SK-N-SH (cell line): ENCODE measurements around the gene STK32C. TPM values are rescaled to one million over a fixed set of nuclear protein-coding genes. Genes with fewer than 3 reads are reported as not detected.

Source experiments
- CTCF ChIA-PET: fragments of 300-600, 350-600 bp; formaldehyde crosslinking; extraction: SDS; loops from one replicate; lab custom pipeline; 2021; lab: Yijun Ruan, JAX
- POLR2A ChIA-PET: fragments of 350-600 bp; sonication (Branson Sonifier 250); formaldehyde crosslinking; extraction: SDS; loops from one replicate; lab custom pipeline; 2020; ENCODE audit warnings: antibody characterized with exemption, inconsistent platforms; lab: Yijun Ruan, JAX
- DNase-seq: peaks from one replicate; pipeline ENCODE4 v3.0.0; 2012
- H2AFZ ChIP-seq: fragments of 200-600 bp; sonication (generic); 2 replicates; pipeline ENCODE4 v1.8.1; 2016; ENCODE audit warnings: antibody characterized with exemption, mild to moderate bottlenecking, low read depth
- H3F3A ChIP-seq: fragments of 200-600 bp; sonication (generic); replicated peaks from 2 replicates; pipeline ENCODE3; 2016; ENCODE audit warnings: antibody characterized with exemption, mild to moderate bottlenecking; ENCODE audit not compliant: insufficient read depth
- H3K27ac ChIP-seq, 2 experiments: fragments of 200-500 bp in 1 of 2; fragments of 200-600 bp in 1 of 2; sonication (Bioruptor generic) in 1 of 2; sonication (generic), shearing (Covaris generic) in 1 of 2; 2 replicates each; pipeline versions ENCODE4 v1.5.1 to v1.6.1; 2014 to 2016; ENCODE audit warnings: low read depth in 2 of 2, inconsistent platforms in 1 of 2, low read length in 1 of 2, mild to moderate bottlenecking in 1 of 2, mixed read lengths in 1 of 2
- H3K27me3 ChIP-seq: fragments of 200-600 bp; sonication (generic), shearing (Covaris generic); 2 replicates; pipeline ENCODE4 v1.6.1; 2016; ENCODE audit warnings: mixed run types; ENCODE audit not compliant: insufficient read depth
- H3K36me3 ChIP-seq, 2 experiments: fragments of 200-500 bp in 1 of 2; fragments of 200-600 bp in 1 of 2; sonication (Bioruptor generic) in 1 of 2; sonication (generic) in 1 of 2; replicated peaks in 1 of 2; 2 replicates each; pipeline versions ENCODE3 to v1.5.1; 2014 to 2016; ENCODE audit warnings: low read length in 1 of 2, mild to moderate bottlenecking in 1 of 2; ENCODE audit not compliant: insufficient read depth in 2 of 2, control insufficient read depth in 1 of 2
- H3K4me1 ChIP-seq, 2 experiments: fragments of 200-500 bp in 1 of 2; fragments of 200-600 bp in 1 of 2; sonication (Bioruptor generic) in 1 of 2; sonication (generic), shearing (Covaris generic) in 1 of 2; 2 replicates each; pipeline versions ENCODE4 v1.5.1 to v1.6.1; 2014 to 2016; ENCODE audit warnings: low read depth in 1 of 2, low read length in 1 of 2, mixed run types in 1 of 2; ENCODE audit not compliant: insufficient read depth in 2 of 2, control insufficient read depth in 1 of 2
- H3K4me2 ChIP-seq: fragments of 200-600 bp; sonication (generic), shearing (Covaris generic); 2 replicates; pipeline ENCODE4 v1.6.1; 2017; ENCODE audit warnings: mixed run types
- H3K4me3 ChIP-seq, 2 experiments: fragments of 200-500 bp in 1 of 2; fragments of 200-600 bp in 1 of 2; sonication (Bioruptor generic) in 1 of 2; sonication (generic), shearing (Covaris generic) in 1 of 2; 2 replicates each; pipeline versions ENCODE4 v1.5.1 to v1.8.1; 2014 to 2016; ENCODE audit warnings: low read depth in 2 of 2, inconsistent platforms in 1 of 2, low read length in 1 of 2, mild to moderate bottlenecking in 1 of 2, mixed read lengths in 1 of 2, moderate library complexity in 1 of 2
- H3K79me2 ChIP-seq: fragments of 200-600 bp; sonication (generic); 2 replicates; pipeline ENCODE4 v1.8.1; 2017; ENCODE audit warnings: mild to moderate bottlenecking; ENCODE audit not compliant: insufficient read depth
- H3K9ac ChIP-seq: fragments of 200-600 bp; sonication (generic); 2 replicates; pipeline ENCODE4 v1.6.1; 2017; ENCODE audit warnings: mixed run types
- H3K9me2 ChIP-seq: fragments of 200-600 bp; sonication (generic); 2 replicates; pipeline ENCODE4 v1.6.1; 2017; ENCODE audit warnings: mixed run types
- H3K9me3 ChIP-seq: fragments of 200-600 bp; sonication (generic); 2 replicates; pipeline ENCODE4 v1.6.1; 2017; ENCODE audit warnings: mixed run types, mild to moderate bottlenecking, moderate library complexity
- H4K20me1 ChIP-seq: fragments of 200-600 bp; sonication (generic); 2 replicates; pipeline ENCODE4 v1.6.1; 2017; ENCODE audit warnings: mild to moderate bottlenecking, mixed run types; ENCODE audit not compliant: insufficient read depth
- FOSL2 ChIP-seq: IDR thresholded peaks from 2 replicates; pipeline ENCODE4 v1.4.0; 2012; ENCODE audit warnings: low read depth, mild to moderate bottlenecking, moderate library complexity, borderline replicate concordance
- FOXM1 ChIP-seq: IDR thresholded peaks from 2 replicates; pipeline ENCODE4 v1.4.0; 2012; ENCODE audit warnings: low read depth, mild to moderate bottlenecking
- JUND ChIP-seq: IDR thresholded peaks from 2 replicates; pipeline ENCODE4 v1.4.0; 2012
- MEF2A ChIP-seq: IDR thresholded peaks from 2 replicates; pipeline ENCODE4 v1.4.0; 2012; ENCODE audit warnings: low read depth, borderline replicate concordance
- NFIC ChIP-seq: IDR thresholded peaks from 2 replicates; pipeline ENCODE4 v1.4.0; 2012; ENCODE audit warnings: borderline replicate concordance
- NRF1 ChIP-seq: IDR thresholded peaks from 2 replicates; pipeline ENCODE4 v1.6.1; 2012; ENCODE audit warnings: low read depth, mild to moderate bottlenecking, low read length
- POLR2AphosphoS5 ChIP-seq: IDR thresholded peaks from 2 replicates; pipeline ENCODE4 v1.6.1; 2012; ENCODE audit warnings: low read depth, low read length
- SMC3 ChIP-seq: IDR thresholded peaks from 2 replicates; pipeline ENCODE4 v1.6.1; 2012; ENCODE audit warnings: low read depth, low read length, improper control_type of control experiment
- TAF1 ChIP-seq: IDR thresholded peaks from 2 replicates; pipeline ENCODE4 v1.6.1; 2012; ENCODE audit warnings: low read depth, mild to moderate bottlenecking, low read length, moderate library complexity, borderline replicate concordance
- TCF12 ChIP-seq: IDR thresholded peaks from 2 replicates; pipeline ENCODE4 v1.4.0; 2012
- USF1 ChIP-seq: IDR thresholded peaks from 2 replicates; pipeline ENCODE4 v1.4.0; 2012; ENCODE audit warnings: low read depth, borderline replicate concordance
- YY1 ChIP-seq: IDR thresholded peaks from 2 replicates; pipeline ENCODE4 v1.4.0; 2012; ENCODE audit warnings: low read depth, mild to moderate bottlenecking
- WGBS: methylation state at CpG from one replicate; pipeline ENCODE4 v1.1.6; 2017; ENCODE audit warnings: low lambda C conversion rate; 5-methylcytosine and 5-hydroxymethylcytosine counted together
- polyA plus RNA-seq, 3 experiments: library from polyadenylated mRNA; depleted of rRNA; stranded (reverse); fragments of >200 nt; gene quantifications; 2 replicates each; pipeline ENCODE4 v1.2.3, GENCODE V29; 2012
- TF ChIP-seq, protein P1 (sequence below): IDR thresholded peaks from 2 replicates; pipeline ENCODE4; 2012
- TF ChIP-seq, protein P2 (sequence below): fragments of 200-600 bp; sonication (generic); IDR thresholded peaks from 2 replicates; pipeline ENCODE4 v1.6.1; 2017; ENCODE audit warnings: antibody characterized with exemption, mild to moderate bottlenecking, moderate library complexity
- TF ChIP-seq, protein P3 (sequence below): fragments of 150-350 bp; IDR thresholded peaks from 2 replicates; pipeline ENCODE4 v1.6.1; 2016; ENCODE audit warnings: mild to moderate bottlenecking, low read depth, low read length

The STK32C gene
- polyA plus RNA-seq, 1 of the 3 experiments (the other 2 are of a cell fraction) = 27.8 TPM

GRCh38 chr10:132233501-132234085 lies 74.2 kb downstream of the STK32C start:
- CTCF ChIA-PET = interaction anchor here (0.7 to 1.8 kb wide), 10 partner anchors 9 to 350 kb away, joined by 3 to 9 read pairs (median 4); no protein-coding TSS in a partner anchor
- POLR2A ChIA-PET = interaction anchor here (0.6 kb wide), 1 partner anchor 10 kb away, joined by 3 read pairs; no protein-coding TSS in a partner anchor

GRCh38 chr10:132232981-132233380 lies 74.8 kb downstream of the STK32C start:
- Histone ChIP-seq H3K36me3 (no peaks in the 10 kb centered on the region), H3K27ac (no peak overlapping the region), H3F3A (no peaks in the 10 kb centered on the region), H4K20me1 (no peaks in the 10 kb centered on the region), H3K9me3 (no peaks in the 10 kb centered on the region), H3K4me3 (no peak overlapping the region), H3K79me2 (no peaks in the 10 kb centered on the region), H3K27me3 (no peaks in the 10 kb centered on the region), H2AFZ (no peak overlapping the region), H3K9me2 (no peaks in the 10 kb centered on the region), H3K4me2 (no peak overlapping the region), H3K9ac (no peak overlapping the region), H3K4me1 (peaks cover 0 to 45% of the 10 kb centered on the region in 2 experiments; a peak in 1 of 4 replicates)
- TF ChIP-seq USF1 (no peak), FOXM1 (no peak), FOSL2 (no peak), YY1 (no peak), MEF2A (no peak), TAF1 (no peak), JUND (no peak)
- TF ChIP-seq, protein P1, sequence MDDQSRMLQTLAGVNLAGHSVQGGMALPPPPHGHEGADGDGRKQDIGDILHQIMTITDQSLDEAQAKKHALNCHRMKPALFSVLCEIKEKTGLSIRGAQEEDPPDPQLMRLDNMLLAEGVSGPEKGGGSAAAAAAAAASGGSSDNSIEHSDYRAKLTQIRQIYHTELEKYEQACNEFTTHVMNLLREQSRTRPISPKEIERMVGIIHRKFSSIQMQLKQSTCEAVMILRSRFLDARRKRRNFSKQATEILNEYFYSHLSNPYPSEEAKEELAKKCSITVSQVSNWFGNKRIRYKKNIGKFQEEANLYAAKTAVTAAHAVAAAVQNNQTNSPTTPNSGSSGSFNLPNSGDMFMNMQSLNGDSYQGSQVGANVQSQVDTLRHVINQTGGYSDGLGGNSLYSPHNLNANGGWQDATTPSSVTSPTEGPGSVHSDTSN = no peak
- TF ChIP-seq, protein P2, sequence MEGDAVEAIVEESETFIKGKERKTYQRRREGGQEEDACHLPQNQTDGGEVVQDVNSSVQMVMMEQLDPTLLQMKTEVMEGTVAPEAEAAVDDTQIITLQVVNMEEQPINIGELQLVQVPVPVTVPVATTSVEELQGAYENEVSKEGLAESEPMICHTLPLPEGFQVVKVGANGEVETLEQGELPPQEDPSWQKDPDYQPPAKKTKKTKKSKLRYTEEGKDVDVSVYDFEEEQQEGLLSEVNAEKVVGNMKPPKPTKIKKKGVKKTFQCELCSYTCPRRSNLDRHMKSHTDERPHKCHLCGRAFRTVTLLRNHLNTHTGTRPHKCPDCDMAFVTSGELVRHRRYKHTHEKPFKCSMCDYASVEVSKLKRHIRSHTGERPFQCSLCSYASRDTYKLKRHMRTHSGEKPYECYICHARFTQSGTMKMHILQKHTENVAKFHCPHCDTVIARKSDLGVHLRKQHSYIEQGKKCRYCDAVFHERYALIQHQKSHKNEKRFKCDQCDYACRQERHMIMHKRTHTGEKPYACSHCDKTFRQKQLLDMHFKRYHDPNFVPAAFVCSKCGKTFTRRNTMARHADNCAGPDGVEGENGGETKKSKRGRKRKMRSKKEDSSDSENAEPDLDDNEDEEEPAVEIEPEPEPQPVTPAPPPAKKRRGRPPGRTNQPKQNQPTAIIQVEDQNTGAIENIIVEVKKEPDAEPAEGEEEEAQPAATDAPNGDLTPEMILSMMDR = no peak
- POLR2A ChIA-PET = no interaction called here
- CTCF ChIA-PET = interaction anchor here (0.9 to 1.8 kb wide), 4 partner anchors 9 to 128 kb away, joined by 3 to 9 read pairs (median 5); no protein-coding TSS in a partner anchor
- 87% methylated on average over 6 of the region's 9 CpGs for WGBS
- DNase-seq = no peak

More at GRCh38 chr10:132233501-132234085, 74.2 kb downstream of the STK32C start:
- Histone ChIP-seq H3K36me3 (no peaks in the 10 kb centered on the region), H3K4me2 (no peak overlapping the region), H3K4me3 (no peak overlapping the region), H3K27me3 (no peaks in the 10 kb centered on the region), H3K9me3 (no peaks in the 10 kb centered on the region), H2AFZ (no peak overlapping the region), H3K79me2 (no peaks in the 10 kb centered on the region), H3K9ac (no peak overlapping the region), H3F3A (no peaks in the 10 kb centered on the region), H3K27ac (no peak overlapping the region), H3K9me2 (no peaks in the 10 kb centered on the region), H3K4me1 (peaks cover 0 to 51% of the 10 kb centered on the region in 2 experiments; a peak in 1 of 4 replicates), H4K20me1 (no peaks in the 10 kb centered on the region)
- 100% methylated on average over 1 of the region's 18 CpGs for WGBS
- no peak for DNase-seq
- TF ChIP-seq NRF1 (no peak), TCF12 (no peak), POLR2AphosphoS5 (no peak), SMC3 (no peak), NFIC (no peak), USF1 (no peak)
- TF ChIP-seq, protein P3, sequence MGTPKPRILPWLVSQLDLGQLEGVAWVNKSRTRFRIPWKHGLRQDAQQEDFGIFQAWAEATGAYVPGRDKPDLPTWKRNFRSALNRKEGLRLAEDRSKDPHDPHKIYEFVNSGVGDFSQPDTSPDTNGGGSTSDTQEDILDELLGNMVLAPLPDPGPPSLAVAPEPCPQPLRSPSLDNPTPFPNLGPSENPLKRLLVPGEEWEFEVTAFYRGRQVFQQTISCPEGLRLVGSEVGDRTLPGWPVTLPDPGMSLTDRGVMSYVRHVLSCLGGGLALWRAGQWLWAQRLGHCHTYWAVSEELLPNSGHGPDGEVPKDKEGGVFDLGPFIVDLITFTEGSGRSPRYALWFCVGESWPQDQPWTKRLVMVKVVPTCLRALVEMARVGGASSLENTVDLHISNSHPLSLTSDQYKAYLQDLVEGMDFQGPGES = no peak
